ENCODE results near the gene PPIA.

PPIA gene

GRCh38 chr7:44796504-44797328, at the start of gene PPIA:
TSS of gene PPIA (plus strand) at chr7:44796681. CDS start at chr7:44796725, 44 bp downstream.
- peak; percentile 96 for DNase-seq

GRCh38 chr7:44748045-44748947, 48.2 kb upstream of the PPIA start, which contains the start of gene ZMIZ2:
TSS of gene ZMIZ2 (plus strand) at chr7:44748847. CDS start at chr7:44756250, 7,403 bp downstream.
- peak; percentile 81 for DNase-seq

- no peak for DNase-seq
Observed at GRCh38 chr7:44748948-44749731, 47.3 kb upstream of the PPIA start.

- DNase-seq, result no peak
Observed at GRCh38 chr7:44749992-44750391, 46.5 kb upstream of the PPIA start.

GRCh38 chr7:44750424-44750823, 46.1 kb upstream of the PPIA start:
- no peak for DNase-seq

GRCh38 chr7:44750921-44751571, 45.4 kb upstream of the PPIA start:
- no peak for DNase-seq

GRCh38 chr7:44752822-44753221, 43.7 kb upstream of the PPIA start:
- no peak for DNase-seq

- DNase-seq, result no peak
Observed at GRCh38 chr7:44754802-44755697, 41.4 kb upstream of the PPIA start.

GRCh38 chr7:44755698-44756627, 40.5 kb upstream of the PPIA start:
- DNase-seq, result no peak

- no peak for DNase-seq
Observed at GRCh38 chr7:44756904-44757303, 39.6 kb upstream of the PPIA start.

GRCh38 chr7:44757311-44757710, 39.2 kb upstream of the PPIA start:
- peak; percentile 77 for DNase-seq

- no peak for DNase-seq
Observed at GRCh38 chr7:44757739-44758138, 38.7 kb upstream of the PPIA start.

GRCh38 chr7:44759246-44759645, 37.2 kb upstream of the PPIA start:
- DNase-seq, result no peak

GRCh38 chr7:44760034-44760580, 36.4 kb upstream of the PPIA start:
- DNase-seq, result no peak

GRCh38 chr7:44761207-44762161, 35.0 kb upstream of the PPIA start:
- no peak for DNase-seq

- peak; percentile 74 for DNase-seq
Observed at GRCh38 chr7:44762300-44762699, 34.2 kb upstream of the PPIA start.

- no peak for DNase-seq
Observed at GRCh38 chr7:44762726-44763522, 33.6 kb upstream of the PPIA start.

- no peak for DNase-seq
Observed at GRCh38 chr7:44764081-44764480, 32.4 kb upstream of the PPIA start.

Measured in NCI-H1694 treated with DMSO at 0.1 percent for 48 hours (cell line).